ENCODE results near the gene ADGRG3. TPM values are rescaled to one million over a fixed set of nuclear protein-coding genes. Genes with fewer than 3 reads are reported as not detected.
A peak's percentile ranks its signal among the peaks of the same experiment; 100 is the strongest.

The ADGRG3 gene
- total and polyA plus RNA-seq, 2 of the 8 experiments (the other 6 are each of a cell fraction or from before 2014, with no cell fraction given), result 0.28 to 0.98 TPM

GRCh38 chr16:57736419-57737351, 68.6 kb downstream of the ADGRG3 start (continued):
- TF ChIP-seq, protein P1, sequence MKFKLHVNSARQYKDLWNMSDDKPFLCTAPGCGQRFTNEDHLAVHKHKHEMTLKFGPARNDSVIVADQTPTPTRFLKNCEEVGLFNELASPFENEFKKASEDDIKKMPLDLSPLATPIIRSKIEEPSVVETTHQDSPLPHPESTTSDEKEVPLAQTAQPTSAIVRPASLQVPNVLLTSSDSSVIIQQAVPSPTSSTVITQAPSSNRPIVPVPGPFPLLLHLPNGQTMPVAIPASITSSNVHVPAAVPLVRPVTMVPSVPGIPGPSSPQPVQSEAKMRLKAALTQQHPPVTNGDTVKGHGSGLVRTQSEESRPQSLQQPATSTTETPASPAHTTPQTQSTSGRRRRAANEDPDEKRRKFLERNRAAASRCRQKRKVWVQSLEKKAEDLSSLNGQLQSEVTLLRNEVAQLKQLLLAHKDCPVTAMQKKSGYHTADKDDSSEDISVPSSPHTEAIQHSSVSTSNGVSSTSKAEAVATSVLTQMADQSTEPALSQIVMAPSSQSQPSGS (IDR thresholded peaks at IDR 0.05; ENCODE audit: low read length), result no peak
- TF ChIP-seq CBX8 (IDR thresholded peaks at IDR 0.05; ENCODE audit: borderline replicate concordance, low read depth, low read length) (no peak), SUZ12 (IDR thresholded peaks at IDR 0.05; ENCODE audit: low read length) (no peak), CTBP2 (IDR thresholded peaks at IDR 0.05; ENCODE audit: borderline replicate concordance, insufficient read depth, insufficient read length, low read length) (no peak), TEAD4 (IDR thresholded peaks at IDR 0.05; ENCODE audit: low read depth, low read length) (no peak), ZNF274 (IDR thresholded peaks at IDR 0.05; ENCODE audit: borderline replicate concordance, extremely low read depth, low read length) (no peak), BRCA1 (IDR thresholded peaks at IDR 0.05; ENCODE audit: low read depth, low read length) (no peak), RAD21 (IDR thresholded peaks at IDR 0.05 in 1 of 2, conservative IDR thresholded peaks at IDR 0.05 in 1 of 2; ENCODE audit: low read depth in 2 of 2, low read length in 2 of 2) (peak in 1 of 2 experiments; percentile 27; a peak in 1 of 4 replicates), SIRT6 (IDR thresholded peaks at IDR 0.05; ENCODE audit: low read length) (no peak), PHF8 (conservative IDR thresholded peaks at IDR 0.05; ENCODE audit: low read depth, low read length) (no peak), CREB1 (IDR thresholded peaks at IDR 0.05) (no peak), MAFK (IDR thresholded peaks at IDR 0.05; ENCODE audit: low read depth, low read length) (no peak), TCF12 (IDR thresholded peaks at IDR 0.05; ENCODE audit: low read depth, low read length) (no peak), NANOG (IDR thresholded peaks at IDR 0.05; ENCODE audit: insufficient read depth, low read depth, low read length, poor library complexity, severe bottlenecking) (no peak), RNF2 (IDR thresholded peaks at IDR 0.05; ENCODE audit: borderline replicate concordance, low read depth, low read length, missing control alignments, poor library complexity, severe bottlenecking) (no peak), JUND (IDR thresholded peaks at IDR 0.05; ENCODE audit: low read length) (no peak), FOSL1 (IDR thresholded peaks at IDR 0.05; ENCODE audit: insufficient read depth, low read depth, low read length) (no peak), SP1 (IDR thresholded peaks at IDR 0.05; ENCODE audit: low read depth, low read length) (no peak)
- TF ChIP-seq, protein P2, sequence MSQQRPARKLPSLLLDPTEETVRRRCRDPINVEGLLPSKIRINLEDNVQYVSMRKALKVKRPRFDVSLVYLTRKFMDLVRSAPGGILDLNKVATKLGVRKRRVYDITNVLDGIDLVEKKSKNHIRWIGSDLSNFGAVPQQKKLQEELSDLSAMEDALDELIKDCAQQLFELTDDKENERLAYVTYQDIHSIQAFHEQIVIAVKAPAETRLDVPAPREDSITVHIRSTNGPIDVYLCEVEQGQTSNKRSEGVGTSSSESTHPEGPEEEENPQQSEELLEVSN (IDR thresholded peaks at IDR 0.05), result no peak
- TF ChIP-seq, protein P3, sequence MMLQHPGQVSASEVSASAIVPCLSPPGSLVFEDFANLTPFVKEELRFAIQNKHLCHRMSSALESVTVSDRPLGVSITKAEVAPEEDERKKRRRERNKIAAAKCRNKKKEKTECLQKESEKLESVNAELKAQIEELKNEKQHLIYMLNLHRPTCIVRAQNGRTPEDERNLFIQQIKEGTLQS (IDR thresholded peaks at IDR 0.05; ENCODE audit: insufficient read depth, low read depth, low read length), result no peak
